22Rv1 (cell line): ENCODE data around the gene PLXDC2.
"Not testable (repeated sequence)": the region's sequence is repeated elsewhere in the genome, so short reads cannot be mapped to it uniquely, and the experiment has no call there.

Experiments
- H3K27ac ChIP-seq: fragments of 450-650 bp; 2 replicates; pipeline ENCODE4 v1.5.1; 2017
- ZFX ChIP-seq: fragments of 450-650 bp; IDR thresholded peaks from 2 replicates; pipeline ENCODE4 v1.6.1; 2017; ENCODE audit warnings: antibody characterized with exemption, borderline replicate concordance
- TF ChIP-seq, protein P1 (sequence below): fragments of 450-650 bp; IDR thresholded peaks from 2 replicates; pipeline ENCODE4 v1.5.1; 2017; ENCODE audit warnings: mild to moderate bottlenecking

Gene PLXDC2

DNA sequence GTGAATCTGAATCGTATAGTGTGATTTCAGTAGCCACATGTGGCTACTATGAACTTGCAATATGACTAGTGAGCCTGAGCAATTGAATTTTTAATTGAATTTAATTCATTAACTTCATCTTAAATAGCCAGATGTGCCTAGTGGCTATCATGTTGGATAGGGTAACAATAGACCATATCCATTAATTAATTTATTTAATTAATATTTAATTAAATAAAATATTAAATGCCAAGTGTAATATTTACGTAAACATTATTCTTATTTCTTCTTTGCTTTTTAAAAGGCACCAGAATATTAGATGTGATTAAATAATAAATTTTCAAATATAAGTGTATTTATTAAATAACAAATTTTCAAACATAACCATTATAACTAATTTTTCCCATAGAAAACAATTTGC lies 354.4 kb downstream of the PLXDC2 start:
- TF ChIP-seq, protein P1, sequence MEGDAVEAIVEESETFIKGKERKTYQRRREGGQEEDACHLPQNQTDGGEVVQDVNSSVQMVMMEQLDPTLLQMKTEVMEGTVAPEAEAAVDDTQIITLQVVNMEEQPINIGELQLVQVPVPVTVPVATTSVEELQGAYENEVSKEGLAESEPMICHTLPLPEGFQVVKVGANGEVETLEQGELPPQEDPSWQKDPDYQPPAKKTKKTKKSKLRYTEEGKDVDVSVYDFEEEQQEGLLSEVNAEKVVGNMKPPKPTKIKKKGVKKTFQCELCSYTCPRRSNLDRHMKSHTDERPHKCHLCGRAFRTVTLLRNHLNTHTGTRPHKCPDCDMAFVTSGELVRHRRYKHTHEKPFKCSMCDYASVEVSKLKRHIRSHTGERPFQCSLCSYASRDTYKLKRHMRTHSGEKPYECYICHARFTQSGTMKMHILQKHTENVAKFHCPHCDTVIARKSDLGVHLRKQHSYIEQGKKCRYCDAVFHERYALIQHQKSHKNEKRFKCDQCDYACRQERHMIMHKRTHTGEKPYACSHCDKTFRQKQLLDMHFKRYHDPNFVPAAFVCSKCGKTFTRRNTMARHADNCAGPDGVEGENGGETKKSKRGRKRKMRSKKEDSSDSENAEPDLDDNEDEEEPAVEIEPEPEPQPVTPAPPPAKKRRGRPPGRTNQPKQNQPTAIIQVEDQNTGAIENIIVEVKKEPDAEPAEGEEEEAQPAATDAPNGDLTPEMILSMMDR = no peak
- no peak for TF ChIP-seq ZFX
- H3K27ac ChIP-seq = no peak overlapping the region

GRCh38 chr10:20173046-20173445 lies 356.8 kb downstream of the PLXDC2 start:
- no peak overlapping the region for H3K27ac ChIP-seq
- no peak for TF ChIP-seq ZFX
- TF ChIP-seq, protein P1 = no peak

DNA sequence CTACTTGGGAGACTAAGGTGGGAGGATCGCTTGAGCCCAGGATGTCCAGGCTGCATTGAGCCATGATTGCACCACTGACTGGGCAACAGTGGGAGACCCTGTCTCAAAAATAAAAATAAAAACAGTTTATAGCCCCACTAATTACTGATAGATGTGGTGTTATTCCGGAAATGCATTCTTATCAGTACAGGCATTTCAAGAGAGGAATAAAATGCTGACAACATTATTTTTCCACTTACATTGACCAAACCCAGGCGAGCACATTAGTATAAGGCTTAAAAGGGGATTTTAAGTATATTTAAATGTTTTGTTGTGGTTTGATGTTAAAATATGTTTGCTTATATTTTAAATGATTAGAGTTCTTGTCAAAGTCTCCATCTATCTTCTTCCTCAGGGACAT lies 359.5 kb downstream of the PLXDC2 start:
- TF ChIP-seq ZFX = no peak
- TF ChIP-seq, protein P1 = no peak

DNA sequence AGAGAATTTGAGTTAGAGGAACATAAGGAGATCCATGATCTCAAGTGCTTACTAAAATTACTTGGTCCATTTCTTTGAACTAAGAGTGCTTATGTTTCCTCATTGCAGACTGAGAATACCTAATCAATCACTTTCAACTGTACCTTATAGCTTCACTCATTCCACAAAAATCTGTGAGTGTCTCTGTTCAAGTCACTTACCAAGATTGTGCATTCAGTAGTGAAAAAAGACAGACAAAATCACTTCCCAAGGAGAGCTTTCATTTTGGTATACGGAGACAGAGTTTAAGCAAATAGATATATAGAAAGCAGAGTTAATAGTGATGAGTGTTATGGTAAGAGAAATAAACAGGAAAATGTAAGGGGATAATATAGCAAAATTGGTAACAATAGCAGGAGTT lies 364.5 kb downstream of the PLXDC2 start:
- H3K27ac ChIP-seq = no peak overlapping the region
- TF ChIP-seq ZFX = no peak
- TF ChIP-seq, protein P1 = no peak

More for the DNA sequence above, 359.5 kb downstream of the PLXDC2 start:
- no peak overlapping the region for H3K27ac ChIP-seq

DNA sequence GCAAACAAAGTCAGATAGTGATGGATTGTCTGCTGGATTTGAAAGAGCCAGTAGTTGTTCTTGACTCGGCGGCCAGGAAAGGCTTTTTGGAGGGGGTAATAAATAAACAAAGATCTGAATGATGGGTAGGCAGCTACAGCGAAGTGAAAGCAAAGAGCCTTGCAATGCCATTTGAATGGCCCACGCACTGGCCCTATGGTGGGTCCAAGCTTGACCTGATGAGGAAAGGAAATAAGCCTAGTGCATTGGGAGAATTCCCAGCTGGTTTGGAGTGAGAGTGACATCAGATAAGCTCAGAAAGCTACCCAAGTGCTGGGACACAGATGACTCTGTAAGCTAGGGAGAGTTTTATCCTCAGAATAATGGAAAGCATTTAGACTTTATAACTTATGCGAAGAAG lies 365.2 kb downstream of the PLXDC2 start:
- TF ChIP-seq ZFX = no peak
- TF ChIP-seq, protein P1 = no peak
- H3K27ac ChIP-seq = no peak overlapping the region

DNA sequence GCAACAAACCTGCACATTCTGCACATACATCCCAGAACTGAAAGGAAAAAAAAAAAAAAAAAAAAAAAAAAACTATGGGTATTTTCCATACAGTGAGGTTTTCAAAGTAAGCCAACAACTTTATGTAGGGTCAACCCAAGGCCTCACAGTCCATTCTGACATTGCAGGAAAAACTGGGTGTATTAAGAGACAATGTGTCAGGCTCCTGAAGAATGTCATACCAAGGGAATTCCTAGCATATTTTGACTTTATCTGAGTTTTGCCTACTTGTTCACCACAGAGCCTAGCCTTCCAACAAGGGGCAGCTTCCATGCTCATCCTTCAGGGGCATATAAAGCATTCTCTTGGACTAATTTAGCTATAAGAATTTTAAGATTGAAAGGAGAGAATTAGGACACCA lies 368.9 kb downstream of the PLXDC2 start:
- no peak overlapping the region for H3K27ac ChIP-seq
- TF ChIP-seq, protein P1 = no peak
- TF ChIP-seq ZFX = no peak

- not testable (repeated sequence) for H3K27ac ChIP-seq
These were observed 375.2 kb downstream of the PLXDC2 start for GRCh38 chr10:20191392-20191791.

DNA sequence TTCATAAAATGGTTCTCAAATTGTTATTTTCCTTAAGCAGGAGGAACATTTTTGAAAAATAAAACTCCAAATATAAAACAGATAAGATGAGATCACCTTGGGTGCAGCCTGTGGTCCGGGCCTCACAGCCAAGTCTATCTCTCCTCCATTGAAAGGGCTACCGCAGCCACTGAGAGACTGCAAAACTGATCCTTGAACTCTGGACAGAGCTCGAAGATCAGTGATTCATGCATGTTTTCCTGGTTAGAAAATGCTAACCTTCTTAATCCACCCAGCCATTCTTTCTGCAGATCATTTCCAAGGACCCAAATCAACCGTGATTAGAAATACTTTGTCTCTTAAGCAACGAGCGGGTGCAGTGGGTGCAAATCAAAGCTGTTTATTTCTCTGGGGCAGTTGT lies 378.8 kb downstream of the PLXDC2 start:
- no peak overlapping the region for H3K27ac ChIP-seq
- TF ChIP-seq, protein P1 = no peak
- TF ChIP-seq ZFX = no peak
